Progenitor cell of endocrine pancreas (in vitro differentiated cells): ENCODE measurements around the gene SAMD8. TPM values are rescaled to one million over a fixed set of nuclear protein-coding genes. Genes with fewer than 3 reads are reported as not detected.
A peak's percentile ranks its signal among the peaks of the same experiment; 100 is the strongest.
"Not testable (repeated sequence)": the region's sequence is repeated elsewhere in the genome, so short reads cannot be mapped to it uniquely, and the experiment has no call there.

ENCODE experiments used
- DNase-seq: peaks from one replicate; pipeline ENCODE4 v3.0.0; 2021; ENCODE audit warnings: low spot score; ENCODE audit not compliant: unreplicated experiment
- H3K27ac Mint-ChIP-seq: 2 replicates; pipeline ENCODE4 v1.8.0; 2021; ENCODE audit warnings: mild to moderate bottlenecking, moderate library complexity, mixed read lengths
- H3K27me3 Mint-ChIP-seq: 2 replicates; pipeline ENCODE4 v1.8.0; 2021; ENCODE audit warnings: mixed read lengths
- H3K36me3 Mint-ChIP-seq: 2 replicates; pipeline ENCODE4 v1.8.0; 2022; ENCODE audit warnings: mixed read lengths; ENCODE audit not compliant: insufficient read depth
- H3K4me1 Mint-ChIP-seq: 2 replicates; pipeline ENCODE4 v1.8.0; 2021; ENCODE audit warnings: low read depth, mixed read lengths
- H3K4me3 Mint-ChIP-seq: 2 replicates; pipeline ENCODE4 v1.8.0; 2021; ENCODE audit warnings: low read depth, mild to moderate bottlenecking, moderate library complexity, mixed read lengths
- H3K9me3 Mint-ChIP-seq: 2 replicates; pipeline ENCODE4 v1.8.0; 2021; ENCODE audit warnings: low read depth, mixed read lengths
- CTCF ChIP-seq: fragments of 200-600 bp; sonication (generic); IDR thresholded peaks from one replicate; pipeline ENCODE4 v1.5.0; 2021; ENCODE audit warnings: antibody characterized with exemption, mild to moderate bottlenecking; ENCODE audit not compliant: unreplicated experiment
- total RNA-seq: library from RNA; stranded (reverse); gene quantifications from 2 replicates; pipeline ENCODE4 v1.2.1, GENCODE V29; 2021

Gene SAMD8
- total RNA-seq, 1 donor from 2014 or later, result 17.4 TPM

- H3K4me3 Mint-ChIP-seq, result no peak overlapping the region
- no peaks in the 10 kb centered on the region for H3K36me3 Mint-ChIP-seq
- no peak for TF ChIP-seq CTCF
- H3K27ac Mint-ChIP-seq, result no peak overlapping the region
- peaks cover 16% of the 10 kb centered on the region for H3K4me1 Mint-ChIP-seq
- no peaks in the 10 kb centered on the region for H3K9me3 Mint-ChIP-seq
- H3K27me3 Mint-ChIP-seq, result no peaks in the 10 kb centered on the region
- DNase-seq, result no peak
Measured at GRCh38 chr10:75205908-75206307, 94.5 kb downstream of the SAMD8 start.

GRCh38 chr10:75206638-75207037 lies 95.2 kb downstream of the SAMD8 start:
- DNase-seq, H3K36me3 Mint-ChIP-seq, H3K27me3 Mint-ChIP-seq, H3K9me3 Mint-ChIP-seq, H3K4me3 Mint-ChIP-seq: not testable (repeated sequence)
- H3K4me1 Mint-ChIP-seq, result peaks cover 21% of the 10 kb centered on the region
- H3K27ac Mint-ChIP-seq, result peak overlapping the region; percentile 7

GRCh38 chr10:75207079-75207856 lies 95.8 kb downstream of the SAMD8 start:
- Mint-ChIP-seq H3K4me3 (no peak overlapping the region), H3K27me3 (no peaks in the 10 kb centered on the region), H3K4me1 (peaks cover 26% of the 10 kb centered on the region), H3K27ac (peak overlapping the region; percentile 7), H3K9me3 (no peaks in the 10 kb centered on the region), H3K36me3 (peaks cover 3% of the 10 kb centered on the region)
- no peak for TF ChIP-seq CTCF
- no peak for DNase-seq

GRCh38 chr10:75207857-75208144 lies 96.3 kb downstream of the SAMD8 start:
- Mint-ChIP-seq H3K27ac (peak overlapping the region; percentile 60), H3K36me3 (peaks cover 4% of the 10 kb centered on the region), H3K4me1 (peaks cover 31% of the 10 kb centered on the region), H3K27me3 (no peaks in the 10 kb centered on the region), H3K9me3 (no peaks in the 10 kb centered on the region), H3K4me3 (peak overlapping the region; percentile 29)
- DNase-seq, result no peak
- TF ChIP-seq CTCF, result no peak

- H3K27ac Mint-ChIP-seq, result peak overlapping the region; percentile 60
- no peaks in the 10 kb centered on the region for H3K27me3 Mint-ChIP-seq
- peak overlapping the region; percentile 29 for H3K4me3 Mint-ChIP-seq
- TF ChIP-seq CTCF, result no peak
- no peak for DNase-seq
- H3K9me3 Mint-ChIP-seq, result no peaks in the 10 kb centered on the region
- H3K36me3 Mint-ChIP-seq, result peaks cover 5% of the 10 kb centered on the region
- H3K4me1 Mint-ChIP-seq, result peaks cover 31% of the 10 kb centered on the region
Measured at GRCh38 chr10:75208181-75208580, 96.7 kb downstream of the SAMD8 start.
